SK-N-SH (cell line): ENCODE results near the gene PSMG4. TPM values are rescaled to one million over a fixed set of nuclear protein-coding genes. Genes with fewer than 3 reads are reported as not detected.

Experiments used
- CTCF ChIA-PET: fragments of 300-600, 350-600 bp; formaldehyde crosslinking; extraction: SDS; loops from one replicate; lab custom pipeline; 2021; lab: Yijun Ruan, JAX
- POLR2A ChIA-PET: fragments of 350-600 bp; sonication (Branson Sonifier 250); formaldehyde crosslinking; extraction: SDS; loops from one replicate; lab custom pipeline; 2020; ENCODE audit warnings: antibody characterized with exemption, inconsistent platforms; lab: Yijun Ruan, JAX
- DNase-seq: peaks from one replicate; pipeline ENCODE4 v3.0.0; 2012
- H2AFZ ChIP-seq: fragments of 200-600 bp; sonication (generic); 2 replicates; pipeline ENCODE4 v1.8.1; 2016; ENCODE audit warnings: antibody characterized with exemption, mild to moderate bottlenecking, low read depth
- H3F3A ChIP-seq: fragments of 200-600 bp; sonication (generic); replicated peaks from 2 replicates; pipeline ENCODE3; 2016; ENCODE audit warnings: antibody characterized with exemption, mild to moderate bottlenecking; ENCODE audit not compliant: insufficient read depth
- H3K27ac ChIP-seq, 2 experiments: fragments of 200-500 bp in 1 of 2; fragments of 200-600 bp in 1 of 2; sonication (Bioruptor generic) in 1 of 2; sonication (generic), shearing (Covaris generic) in 1 of 2; 2 replicates each; pipeline versions ENCODE4 v1.5.1 to v1.6.1; 2014 to 2016; ENCODE audit warnings: low read depth in 2 of 2, inconsistent platforms in 1 of 2, low read length in 1 of 2, mild to moderate bottlenecking in 1 of 2, mixed read lengths in 1 of 2
- H3K27me3 ChIP-seq: fragments of 200-600 bp; sonication (generic), shearing (Covaris generic); 2 replicates; pipeline ENCODE4 v1.6.1; 2016; ENCODE audit warnings: mixed run types; ENCODE audit not compliant: insufficient read depth
- H3K36me3 ChIP-seq, 2 experiments: fragments of 200-500 bp in 1 of 2; fragments of 200-600 bp in 1 of 2; sonication (Bioruptor generic) in 1 of 2; sonication (generic) in 1 of 2; replicated peaks in 1 of 2; 2 replicates each; pipeline versions ENCODE3 to v1.5.1; 2014 to 2016; ENCODE audit warnings: low read length in 1 of 2, mild to moderate bottlenecking in 1 of 2; ENCODE audit not compliant: insufficient read depth in 2 of 2, control insufficient read depth in 1 of 2
- H3K4me1 ChIP-seq, 2 experiments: fragments of 200-500 bp in 1 of 2; fragments of 200-600 bp in 1 of 2; sonication (Bioruptor generic) in 1 of 2; sonication (generic), shearing (Covaris generic) in 1 of 2; 2 replicates each; pipeline versions ENCODE4 v1.5.1 to v1.6.1; 2014 to 2016; ENCODE audit warnings: low read depth in 1 of 2, low read length in 1 of 2, mixed run types in 1 of 2; ENCODE audit not compliant: insufficient read depth in 2 of 2, control insufficient read depth in 1 of 2
- H3K4me2 ChIP-seq: fragments of 200-600 bp; sonication (generic), shearing (Covaris generic); 2 replicates; pipeline ENCODE4 v1.6.1; 2017; ENCODE audit warnings: mixed run types
- H3K4me3 ChIP-seq, 2 experiments: fragments of 200-500 bp in 1 of 2; fragments of 200-600 bp in 1 of 2; sonication (Bioruptor generic) in 1 of 2; sonication (generic), shearing (Covaris generic) in 1 of 2; 2 replicates each; pipeline versions ENCODE4 v1.5.1 to v1.8.1; 2014 to 2016; ENCODE audit warnings: low read depth in 2 of 2, inconsistent platforms in 1 of 2, low read length in 1 of 2, mild to moderate bottlenecking in 1 of 2, mixed read lengths in 1 of 2, moderate library complexity in 1 of 2
- H3K79me2 ChIP-seq: fragments of 200-600 bp; sonication (generic); 2 replicates; pipeline ENCODE4 v1.8.1; 2017; ENCODE audit warnings: mild to moderate bottlenecking; ENCODE audit not compliant: insufficient read depth
- H3K9ac ChIP-seq: fragments of 200-600 bp; sonication (generic); 2 replicates; pipeline ENCODE4 v1.6.1; 2017; ENCODE audit warnings: mixed run types
- H3K9me2 ChIP-seq: fragments of 200-600 bp; sonication (generic); 2 replicates; pipeline ENCODE4 v1.6.1; 2017; ENCODE audit warnings: mixed run types
- H3K9me3 ChIP-seq: fragments of 200-600 bp; sonication (generic); 2 replicates; pipeline ENCODE4 v1.6.1; 2017; ENCODE audit warnings: mixed run types, mild to moderate bottlenecking, moderate library complexity
- H4K20me1 ChIP-seq: fragments of 200-600 bp; sonication (generic); 2 replicates; pipeline ENCODE4 v1.6.1; 2017; ENCODE audit warnings: mild to moderate bottlenecking, mixed run types; ENCODE audit not compliant: insufficient read depth
- CHD2 ChIP-seq: fragments of 150-350 bp; IDR thresholded peaks from 2 replicates; pipeline ENCODE4 v1.6.1; 2018; ENCODE audit warnings: low read length; ENCODE audit not compliant: partially characterized antibody
- MAX ChIP-seq: IDR thresholded peaks from 2 replicates; pipeline ENCODE4 v1.4.0; 2012; ENCODE audit warnings: low read depth
- MXI1 ChIP-seq: IDR thresholded peaks from 2 replicates; pipeline ENCODE4 v1.6.1; 2012; ENCODE audit warnings: mild to moderate bottlenecking, low read depth, low read length, improper control_type of control experiment
- NRF1 ChIP-seq: IDR thresholded peaks from 2 replicates; pipeline ENCODE4 v1.6.1; 2012; ENCODE audit warnings: low read depth, mild to moderate bottlenecking, low read length
- POLR2AphosphoS5 ChIP-seq: IDR thresholded peaks from 2 replicates; pipeline ENCODE4 v1.6.1; 2012; ENCODE audit warnings: low read depth, low read length
- RCOR1 ChIP-seq: fragments of 150-350 bp; IDR thresholded peaks from 2 replicates; pipeline ENCODE4 v1.6.1; 2017; ENCODE audit warnings: antibody characterized with exemption, low read length
- REST ChIP-seq: IDR thresholded peaks from 2 replicates; pipeline ENCODE4 v1.6.1; 2012; ENCODE audit warnings: mild to moderate bottlenecking, low read depth, low read length, moderate library complexity
- RXRA ChIP-seq: IDR thresholded peaks from 2 replicates; pipeline ENCODE4 v1.4.0; 2012; ENCODE audit warnings: low read depth, mild to moderate bottlenecking, borderline replicate concordance
- TAF1 ChIP-seq: IDR thresholded peaks from 2 replicates; pipeline ENCODE4 v1.6.1; 2012; ENCODE audit warnings: low read depth, mild to moderate bottlenecking, low read length, moderate library complexity, borderline replicate concordance
- USF2 ChIP-seq: fragments of 150-350 bp; IDR thresholded peaks from 2 replicates; pipeline ENCODE4 v1.6.1; 2017; ENCODE audit warnings: antibody characterized with exemption, low read length, low read depth, borderline replicate concordance
- ZBTB33 ChIP-seq: IDR thresholded peaks from 2 replicates; pipeline ENCODE4 v1.4.0; 2012; ENCODE audit warnings: low read depth, borderline replicate concordance
- WGBS: methylation state at CpG from one replicate; pipeline ENCODE4 v1.1.6; 2017; ENCODE audit warnings: low lambda C conversion rate; 5-methylcytosine and 5-hydroxymethylcytosine counted together
- polyA plus RNA-seq, 3 experiments: library from polyadenylated mRNA; depleted of rRNA; stranded (reverse); fragments of >200 nt; gene quantifications; 2 replicates each; pipeline ENCODE4 v1.2.3, GENCODE V29; 2012

Gene PSMG4
- polyA plus RNA-seq, 1 of the 3 experiments (the other 2 are of a cell fraction) = 61.3 TPM

GRCh38 chr6:3301506-3301905 lies 42.8 kb downstream of the PSMG4 start:
- Histone ChIP-seq H3F3A (no peaks in the 10 kb centered on the region), H3K9ac (no peak overlapping the region), H3K27me3 (peaks cover 32% of the 10 kb centered on the region; the same call in 1 of the 2 replicates), H3K79me2 (no peaks in the 10 kb centered on the region), H3K9me2 (no peaks in the 10 kb centered on the region), H3K9me3 (no peaks in the 10 kb centered on the region), H3K4me2 (no peak overlapping the region), H3K4me3 (no peak overlapping the region), H3K27ac (no peak overlapping the region), H2AFZ (no peak overlapping the region), H3K36me3 (no peaks in the 10 kb centered on the region), H3K4me1 (peaks cover 0 to 1% of the 10 kb centered on the region in 2 experiments; a peak in 1 of 4 replicates), H4K20me1 (no peaks in the 10 kb centered on the region)
- WGBS = 56% methylated on average over 8 of the region's 8 CpGs
- TF ChIP-seq POLR2AphosphoS5 (no peak), TAF1 (no peak), ZBTB33 (no peak), REST (no peak), RXRA (no peak)
- DNase-seq = no peak
- POLR2A ChIA-PET = no interaction called here
- CTCF ChIA-PET = no interaction called here

GRCh38 chr6:3303795-3304411 lies 45.2 kb downstream of the PSMG4 start:
- no peak overlapping the region for H3K4me2 ChIP-seq
- H3K27ac ChIP-seq = no peak overlapping the region
- no peaks in the 10 kb centered on the region for H4K20me1 ChIP-seq
- no peak overlapping the region for H3K9ac ChIP-seq
- no peaks in the 10 kb centered on the region for H3K79me2 ChIP-seq
- peaks cover 0 to 11% of the 10 kb centered on the region in 2 experiments; a peak in 1 of 4 replicates for H3K4me1 ChIP-seq
- no peak for DNase-seq
- peaks cover 36% of the 10 kb centered on the region; the same call in 1 of the 2 replicates for H3K27me3 ChIP-seq
- ChIA-PET POLR2A (no interaction called here), CTCF (no interaction called here)
- H3K9me2 ChIP-seq = no peaks in the 10 kb centered on the region
- H2AFZ ChIP-seq = no peak overlapping the region
- no peaks in the 10 kb centered on the region for H3K9me3 ChIP-seq
- H3K36me3 ChIP-seq = no peaks in the 10 kb centered on the region
- WGBS = 65% methylated on average over 2 of the region's 3 CpGs
- no peak for TF ChIP-seq NRF1
- no peak for TF ChIP-seq USF2
- no peak for TF ChIP-seq POLR2AphosphoS5
- TF ChIP-seq CHD2 = no peak
- no peak for TF ChIP-seq ZBTB33
- TF ChIP-seq MAX = no peak
- no peak for TF ChIP-seq MXI1
- TF ChIP-seq RCOR1 = no peak
- TF ChIP-seq, all 33 proteins: peak for 0
- Histone ChIP-seq H3K4me3 (no peak overlapping the region), H3F3A (no peaks in the 10 kb centered on the region)
